GM21447 (cell line): ENCODE measurements around the gene SLC16A5.
"Not testable (repeated sequence)": the region's sequence is repeated elsewhere in the genome, so short reads cannot be mapped to it uniquely, and the experiment has no call there.

ENCODE experiments used
- ATAC-seq: cut with Tn5 transposase; IDR thresholded peaks from one replicate; pipeline ENCODE4 v1.9.1; 2021; ENCODE audit not compliant: unreplicated experiment

SLC16A5 gene, protein sequence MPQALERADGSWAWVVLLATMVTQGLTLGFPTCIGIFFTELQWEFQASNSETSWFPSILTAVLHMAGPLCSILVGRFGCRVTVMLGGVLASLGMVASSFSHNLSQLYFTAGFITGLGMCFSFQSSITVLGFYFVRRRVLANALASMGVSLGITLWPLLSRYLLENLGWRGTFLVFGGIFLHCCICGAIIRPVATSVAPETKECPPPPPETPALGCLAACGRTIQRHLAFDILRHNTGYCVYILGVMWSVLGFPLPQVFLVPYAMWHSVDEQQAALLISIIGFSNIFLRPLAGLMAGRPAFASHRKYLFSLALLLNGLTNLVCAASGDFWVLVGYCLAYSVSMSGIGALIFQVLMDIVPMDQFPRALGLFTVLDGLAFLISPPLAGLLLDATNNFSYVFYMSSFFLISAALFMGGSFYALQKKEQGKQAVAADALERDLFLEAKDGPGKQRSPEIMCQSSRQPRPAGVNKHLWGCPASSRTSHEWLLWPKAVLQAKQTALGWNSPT

DNA sequence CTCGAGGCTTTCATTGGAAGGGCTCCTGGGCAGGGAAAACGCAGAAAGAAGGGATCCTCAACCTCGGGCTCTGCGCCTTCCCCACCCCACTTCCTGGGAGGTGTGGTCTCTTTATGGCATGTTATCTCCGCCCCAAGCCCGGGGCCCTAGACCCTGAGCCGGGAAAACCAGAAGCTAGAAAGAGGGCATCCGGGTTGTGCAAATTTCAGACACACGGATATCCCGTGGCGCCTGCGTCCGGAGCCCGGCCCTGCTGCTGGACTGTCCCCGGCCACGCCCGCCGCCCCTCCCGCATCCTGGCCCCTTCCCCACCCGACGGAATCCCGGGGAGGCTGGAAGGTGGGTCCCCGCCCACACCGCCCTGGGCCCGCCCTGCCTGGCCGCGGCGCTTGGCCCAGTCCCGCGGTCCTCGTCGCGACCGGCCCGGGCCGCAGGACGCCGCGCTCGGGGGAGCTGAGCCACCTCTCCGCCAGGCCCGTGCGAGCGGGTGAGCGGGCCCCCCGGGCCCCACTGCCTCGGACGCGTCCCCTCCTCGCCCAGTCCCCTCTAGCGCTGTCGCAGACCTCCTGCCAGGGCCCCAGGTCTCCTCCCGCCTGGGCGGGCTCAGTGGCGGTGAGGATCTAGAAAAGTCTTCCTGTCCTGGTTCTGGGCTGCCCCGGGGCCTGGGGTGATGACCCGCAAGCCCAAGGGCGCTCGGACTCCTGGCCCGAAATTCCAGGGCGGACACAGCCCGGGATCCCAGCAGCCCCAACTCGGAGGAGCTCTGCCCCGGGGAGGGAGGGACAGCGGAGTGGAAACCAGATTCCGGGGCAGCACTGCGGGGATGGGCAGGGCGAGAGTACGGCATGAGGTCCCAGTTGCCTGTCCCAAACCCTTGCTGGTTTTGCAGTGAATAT is at the start of gene SLC16A5:
SLC16A5 (plus strand) TSS at position 397 of the 896 bp plus-strand sequence. CDS start 5,683 bp downstream, outside the sequence.
- no peak for ATAC-seq

DNA sequence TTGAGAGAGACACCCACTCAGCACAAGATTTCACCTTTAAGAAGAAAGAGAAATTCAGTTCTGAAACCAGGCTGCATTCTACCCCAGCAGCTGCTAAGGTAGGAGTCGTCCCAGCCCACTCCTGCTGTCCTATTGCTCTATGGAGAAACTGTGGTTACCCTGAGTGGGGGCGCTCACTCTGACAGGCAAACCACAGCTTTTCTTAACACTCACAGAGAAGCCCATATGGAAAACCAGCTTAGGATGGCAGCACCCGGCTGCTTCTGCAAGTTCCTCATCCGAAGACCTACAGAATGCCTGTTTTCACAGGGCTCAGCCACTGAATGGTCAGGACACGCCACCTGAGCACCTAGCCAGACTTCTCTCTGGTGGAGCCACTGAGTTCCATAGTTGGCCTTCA is 48.5 kb upstream of the SLC16A5 start:
- ATAC-seq, result no peak

DNA sequence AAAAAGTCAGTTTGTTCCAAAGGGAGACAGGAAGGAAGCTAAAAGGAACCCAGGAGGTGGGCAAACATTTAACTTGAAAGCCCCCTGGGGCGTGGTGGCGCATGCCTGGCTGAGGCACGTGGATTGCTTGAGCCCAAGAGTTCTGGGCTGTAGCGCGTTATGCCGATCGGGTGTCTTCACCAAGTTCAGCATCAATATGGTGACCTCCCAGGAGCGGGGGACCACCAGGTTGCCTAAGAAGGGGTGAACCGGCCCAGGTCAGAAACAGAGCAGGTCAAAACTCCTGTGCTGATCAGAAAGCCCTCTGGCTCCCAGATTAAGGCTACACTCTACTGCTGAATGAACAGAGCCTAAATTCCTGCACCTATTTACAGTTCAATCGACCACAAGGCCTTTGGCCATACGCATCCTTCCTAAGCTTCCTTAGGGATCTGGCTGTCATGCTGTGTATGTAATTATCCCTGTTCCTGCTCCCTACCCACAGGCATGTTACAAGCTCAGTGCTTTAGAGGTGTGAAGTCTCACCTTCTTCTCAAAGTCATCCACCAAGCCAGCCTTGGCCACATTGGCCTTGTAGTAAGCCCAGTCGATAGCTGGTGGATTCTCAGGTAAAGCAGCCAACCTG is 46.0 kb upstream of the SLC16A5 start:
- no peak for ATAC-seq

DNA sequence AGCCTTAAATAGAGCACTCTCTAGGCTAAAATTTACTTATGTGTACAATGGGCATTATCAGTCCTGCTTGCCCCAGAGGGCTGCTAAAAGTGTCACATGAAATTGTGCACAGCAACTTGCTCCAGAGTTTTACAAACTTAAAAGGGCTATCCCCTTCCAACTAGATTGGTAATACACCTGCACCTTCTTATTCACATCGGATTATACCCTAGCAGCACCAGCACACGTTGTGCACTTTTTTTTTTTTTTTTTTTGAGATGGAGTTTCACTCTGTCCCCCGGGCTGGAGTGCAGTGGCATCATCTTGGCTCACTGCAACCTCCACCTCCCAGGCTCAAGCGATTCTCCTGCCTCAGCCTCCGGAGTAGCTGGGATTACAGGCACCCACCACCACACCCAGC is 44.0 kb upstream of the SLC16A5 start:
- ATAC-seq, result not testable (repeated sequence)

DNA sequence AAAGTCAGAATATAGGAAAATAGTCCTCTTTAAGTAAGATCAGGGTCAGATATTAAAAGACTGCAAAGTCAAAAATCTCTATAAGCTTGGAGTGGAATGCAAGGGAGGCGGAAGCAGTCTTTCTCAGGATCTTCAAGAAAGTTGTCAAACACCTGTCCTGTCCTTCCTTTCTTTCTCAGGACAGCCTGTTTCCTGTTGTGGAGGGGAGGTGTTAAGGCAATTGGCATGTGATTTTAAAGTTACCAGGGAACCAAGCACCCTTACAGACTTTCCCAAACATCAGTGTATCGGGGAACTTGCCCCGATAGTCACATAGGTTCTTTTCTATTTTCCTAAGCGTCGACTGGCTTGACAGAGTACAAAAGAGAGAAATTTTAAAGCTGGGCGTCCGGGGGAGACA is 43.0 kb upstream of the SLC16A5 start:
- ATAC-seq, result no peak

DNA sequence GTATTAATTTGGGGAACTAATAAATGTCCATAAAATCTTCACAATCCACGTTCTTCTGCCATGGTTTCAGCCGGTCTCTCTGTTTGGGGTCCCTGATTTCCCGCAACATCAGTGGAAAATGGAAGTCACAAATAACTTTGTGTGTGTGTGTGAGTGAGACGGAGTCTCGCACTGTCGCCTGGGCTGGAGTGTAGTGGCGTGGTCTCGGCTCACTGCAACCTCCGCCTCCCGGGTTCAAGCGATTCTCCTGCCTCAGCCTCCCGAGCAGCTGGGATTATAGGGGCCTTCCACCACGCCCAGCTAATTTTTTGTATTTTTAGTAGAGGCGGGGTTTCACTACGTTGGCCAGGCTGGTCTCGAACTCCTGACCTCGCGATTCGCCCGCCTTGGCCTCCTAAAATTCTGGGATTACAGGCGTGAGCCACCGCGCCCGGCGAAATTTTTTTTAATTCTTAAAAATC is 41.8 kb upstream of the SLC16A5 start:
- ATAC-seq, result not testable (repeated sequence)

DNA sequence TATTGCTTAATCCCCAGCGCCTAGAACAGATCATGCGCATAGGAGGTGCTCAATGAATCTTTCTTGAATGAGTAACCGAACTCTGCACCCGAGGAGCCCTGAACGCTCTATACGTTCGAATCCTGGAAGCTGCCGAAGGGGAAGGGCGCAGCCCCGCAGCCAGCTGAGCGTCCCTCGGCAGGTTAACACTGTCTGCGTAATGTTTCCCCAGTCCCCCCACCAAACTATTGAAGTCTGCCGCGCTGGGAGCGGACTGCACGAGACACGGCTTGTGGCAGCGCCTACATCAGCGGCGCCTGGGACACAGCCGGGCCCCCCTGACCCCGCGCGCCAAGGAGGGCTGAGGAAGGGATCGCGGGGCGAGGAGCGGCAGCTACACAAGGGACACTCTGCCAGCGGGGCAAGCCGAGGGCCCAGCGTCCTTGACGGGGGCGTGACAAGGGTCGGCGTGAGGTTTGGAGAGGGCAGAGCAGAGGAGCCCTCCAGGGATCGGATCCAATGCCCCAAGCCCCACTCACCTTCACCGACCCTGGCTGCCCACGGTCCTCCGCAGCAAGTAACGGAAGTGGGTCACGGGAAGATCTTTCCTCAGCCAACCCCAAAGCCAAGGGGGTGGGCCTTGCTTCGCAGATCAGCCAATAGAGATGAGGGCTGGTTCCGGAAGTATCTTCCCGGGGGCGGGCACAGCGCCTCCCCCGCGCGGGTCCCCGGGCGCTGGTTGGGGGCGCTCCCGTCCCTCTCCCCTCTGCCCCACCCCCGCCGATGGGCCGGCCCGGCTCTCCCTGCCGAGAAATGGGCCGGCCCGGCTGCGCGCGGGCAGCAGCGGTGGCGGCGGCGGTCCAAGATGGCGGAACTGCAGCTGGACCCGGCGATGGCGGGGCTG is 41.1 kb upstream of the SLC16A5 start, which contains the start of the genes ATP5PD and KCTD2:
ATP5PD (minus strand) TSS at position 563 of the 883 bp plus-strand sequence. CDS start 4,319 bp downstream, outside the sequence.
KCTD2 (plus strand) TSS at position 819 of the 883 bp plus-strand sequence; CDS start at position 845, 26 bp downstream.
- ATAC-seq, result peak; percentile 94

DNA sequence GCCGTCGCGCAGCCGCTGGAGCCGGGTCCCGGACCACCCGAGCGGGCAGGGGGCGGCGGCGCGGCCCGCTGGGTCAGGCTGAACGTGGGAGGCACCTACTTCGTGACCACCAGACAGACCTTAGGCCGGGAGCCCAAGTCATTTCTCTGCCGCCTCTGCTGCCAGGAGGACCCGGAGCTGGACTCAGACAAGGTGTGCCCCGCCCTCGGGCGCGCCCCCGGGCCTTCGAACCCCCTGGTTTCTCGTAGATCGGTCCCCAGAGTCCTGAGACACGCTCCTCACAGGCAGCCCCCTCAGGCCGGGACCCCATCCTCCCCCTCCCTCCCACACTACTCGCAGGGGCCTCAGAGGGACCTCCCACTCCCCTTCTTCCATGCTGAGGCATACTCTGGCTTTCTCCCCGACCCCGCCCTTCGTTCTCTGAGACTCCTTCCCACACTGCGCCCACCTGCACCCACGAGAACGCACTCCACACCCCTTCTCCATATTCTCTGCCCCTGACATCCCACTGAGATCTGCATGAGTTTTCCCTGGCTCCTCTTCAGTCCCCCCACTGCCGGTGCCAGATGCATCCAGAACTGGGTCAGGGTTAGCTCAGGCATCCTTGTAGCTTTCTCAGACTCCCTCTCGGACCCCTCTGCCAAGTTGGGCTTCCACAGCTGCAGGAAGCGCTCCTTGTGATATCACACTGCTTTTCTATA is 40.2 kb upstream of the SLC16A5 start:
- ATAC-seq, result peak; percentile 15

DNA sequence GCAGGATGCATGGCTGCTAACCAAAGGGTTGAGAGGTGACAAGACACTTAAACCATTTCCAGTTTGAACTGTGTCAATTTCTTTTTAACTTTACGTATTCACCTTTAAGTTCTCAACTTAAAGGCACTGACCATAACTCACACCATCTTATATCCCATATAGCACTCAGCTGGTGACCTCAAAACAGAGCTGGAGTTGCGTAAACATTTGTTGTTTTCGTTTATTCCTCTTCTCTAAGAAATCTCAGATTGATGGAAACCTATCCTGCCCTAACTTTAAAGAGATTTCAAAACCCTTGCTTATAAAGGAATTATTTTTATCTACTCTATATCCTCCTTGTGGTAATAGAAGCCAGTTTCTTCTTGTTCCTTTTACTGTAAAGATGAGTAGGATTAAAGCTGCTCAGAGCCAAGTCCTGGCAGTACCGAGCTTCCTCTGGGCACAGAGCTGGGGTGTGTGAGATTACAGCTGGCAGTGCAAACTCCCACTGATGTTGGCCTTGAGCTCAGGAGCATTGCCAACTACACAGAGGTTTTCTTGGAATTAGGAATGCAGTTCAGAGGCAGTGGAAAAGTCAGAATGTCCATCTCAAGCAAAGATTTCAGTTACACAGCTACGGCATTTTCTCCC is 39.4 kb upstream of the SLC16A5 start:
- ATAC-seq, result no peak

DNA sequence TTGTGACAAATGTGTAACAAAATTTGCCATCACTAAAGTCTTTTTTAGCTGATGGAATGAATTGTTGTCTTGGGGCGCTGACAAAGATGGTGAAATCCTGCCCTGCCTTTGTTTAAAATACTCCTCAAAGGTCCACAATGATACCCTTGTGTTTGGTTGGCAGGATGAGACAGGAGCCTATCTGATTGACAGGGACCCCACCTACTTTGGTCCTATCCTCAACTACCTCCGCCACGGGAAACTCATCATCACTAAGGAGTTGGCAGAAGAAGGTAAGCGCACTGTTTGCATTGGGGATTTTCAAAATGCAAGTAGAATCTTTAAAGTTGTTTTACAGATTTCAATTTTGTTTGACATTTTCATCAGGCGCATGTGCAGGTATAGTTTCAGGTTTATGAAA is 38.7 kb upstream of the SLC16A5 start:
- no peak for ATAC-seq

DNA sequence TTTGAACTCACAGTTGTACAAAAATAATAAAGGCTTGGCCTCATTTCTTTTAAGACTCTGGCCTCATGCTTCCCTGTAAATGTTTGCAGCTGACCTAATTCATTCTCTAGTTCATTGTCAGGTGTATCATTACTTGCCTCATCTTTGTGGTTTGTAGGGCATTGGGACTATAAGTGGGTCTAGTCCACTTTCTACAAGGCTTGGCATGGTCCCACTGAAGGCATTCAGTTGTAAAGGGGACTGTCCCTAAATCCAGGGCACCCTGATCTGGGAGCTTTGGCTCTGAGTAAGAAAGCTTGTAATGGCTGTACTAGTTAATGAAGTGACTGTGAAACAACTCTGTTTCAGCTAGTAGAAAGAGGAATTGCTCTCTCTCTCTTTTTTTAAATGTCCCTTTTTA is 38.0 kb upstream of the SLC16A5 start:
- no peak for ATAC-seq

DNA sequence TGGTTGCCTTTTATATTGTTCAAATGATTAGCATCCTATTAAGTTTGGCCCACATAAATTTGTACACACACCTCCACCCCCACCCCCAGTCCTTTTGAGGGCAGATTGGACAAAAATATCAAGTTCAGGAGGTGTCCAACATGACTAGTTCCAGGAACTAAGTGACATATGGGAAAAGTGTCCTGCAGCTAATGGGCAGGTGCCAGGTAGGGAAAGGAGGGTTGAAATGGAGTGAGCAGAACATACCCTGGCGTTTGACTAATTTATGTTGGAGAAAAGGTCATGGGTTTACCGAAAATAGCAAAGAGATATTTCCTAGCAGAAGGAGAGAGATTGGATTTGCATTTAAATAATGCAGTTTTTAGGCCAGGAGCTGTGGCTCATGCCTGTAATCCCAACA is 35.8 kb upstream of the SLC16A5 start:
- ATAC-seq, result no peak

DNA sequence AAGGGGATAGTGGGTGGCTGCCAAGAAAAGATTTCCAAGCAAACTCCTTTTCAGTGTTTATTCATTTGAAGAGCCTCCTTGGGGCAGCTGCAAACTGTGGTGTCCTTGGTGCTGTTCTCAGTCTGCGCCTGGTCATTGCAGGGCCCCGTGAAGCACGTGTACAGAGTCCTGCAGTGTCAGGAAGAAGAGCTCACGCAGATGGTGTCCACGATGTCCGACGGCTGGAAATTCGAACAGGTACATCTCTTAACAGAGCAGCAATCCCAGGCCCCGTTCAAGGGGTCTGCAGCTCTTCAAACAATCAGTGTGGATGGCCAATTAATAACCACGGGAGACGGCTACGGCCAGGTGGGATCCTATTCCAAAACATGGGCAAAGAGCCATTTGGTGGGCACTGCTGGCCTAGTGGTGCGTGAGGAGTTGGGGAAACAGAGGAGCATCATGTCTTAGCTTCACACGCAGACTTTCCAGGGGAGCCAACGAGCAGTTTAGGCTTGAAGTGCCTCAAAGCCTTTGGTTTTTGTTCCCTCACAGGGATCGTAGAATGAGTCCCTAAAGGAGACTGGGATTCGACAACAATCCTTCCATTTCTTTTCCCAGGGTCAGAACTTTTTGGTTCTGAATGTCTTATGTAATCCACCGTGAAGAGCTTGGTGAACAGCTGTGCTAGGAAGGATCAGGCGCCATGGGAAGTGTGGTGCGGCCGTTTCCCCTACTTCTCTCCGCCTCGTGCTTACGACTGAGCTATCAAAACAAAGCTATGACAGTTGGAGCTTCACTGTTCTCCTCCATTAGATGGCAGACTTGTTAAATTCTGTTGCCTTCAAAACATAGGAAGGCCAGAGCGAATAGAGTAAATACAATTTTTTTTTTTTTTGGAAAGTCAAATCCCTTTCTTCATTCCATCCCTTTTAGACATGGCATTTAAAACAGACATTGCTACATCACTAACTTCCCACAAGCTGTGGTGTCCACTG is 28.1 kb upstream of the SLC16A5 start:
- ATAC-seq, result no peak

DNA sequence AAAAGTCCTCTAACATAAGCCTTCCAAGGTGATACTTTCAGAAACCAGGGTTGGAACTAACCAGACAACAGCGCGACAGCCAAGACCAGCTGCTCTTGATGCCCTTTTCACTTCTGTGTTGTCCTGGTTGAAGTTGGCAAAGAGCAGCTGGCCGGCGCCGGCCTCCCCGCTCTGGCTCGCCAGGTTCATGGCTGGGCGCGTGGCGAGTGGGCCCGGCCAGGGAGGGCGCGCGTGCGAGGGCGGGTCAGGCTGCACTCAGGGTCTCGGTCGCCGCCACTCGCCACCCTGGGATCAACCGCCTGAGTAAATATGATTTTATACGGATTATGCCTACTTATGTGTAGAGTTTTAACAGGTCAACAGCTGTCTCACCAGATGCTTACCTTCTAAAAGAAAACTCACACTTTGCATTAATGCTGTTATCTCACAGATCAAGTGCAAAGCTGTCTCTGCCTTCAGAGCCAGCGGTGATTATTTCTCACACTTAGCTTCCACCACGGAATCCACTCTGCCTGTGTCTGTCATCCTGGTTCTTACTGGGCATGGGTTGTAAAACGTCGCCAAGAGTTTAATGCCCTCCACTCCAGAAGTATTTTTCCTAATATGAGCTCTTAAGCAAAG is 27.2 kb upstream of the SLC16A5 start:
- no peak for ATAC-seq

DNA sequence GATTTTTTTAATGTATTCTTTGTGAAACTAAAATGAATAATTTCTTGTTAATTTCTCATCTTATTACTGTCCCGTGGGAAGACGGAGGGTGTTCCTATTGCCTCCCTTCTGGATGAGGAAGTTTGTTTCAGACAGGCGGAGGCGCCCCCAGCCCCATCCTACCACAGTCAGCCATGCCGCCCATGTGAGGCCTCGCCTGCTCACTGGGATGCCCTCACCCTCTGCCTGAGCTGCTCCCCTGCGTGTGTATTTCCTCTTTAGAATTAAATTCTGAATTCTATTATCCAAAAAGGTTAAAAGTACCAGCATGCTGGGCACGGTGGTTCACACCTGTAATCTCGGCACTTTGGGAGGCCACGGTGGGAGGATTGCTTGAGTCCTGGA is 26.7 kb upstream of the SLC16A5 start:
- no peak for ATAC-seq

DNA sequence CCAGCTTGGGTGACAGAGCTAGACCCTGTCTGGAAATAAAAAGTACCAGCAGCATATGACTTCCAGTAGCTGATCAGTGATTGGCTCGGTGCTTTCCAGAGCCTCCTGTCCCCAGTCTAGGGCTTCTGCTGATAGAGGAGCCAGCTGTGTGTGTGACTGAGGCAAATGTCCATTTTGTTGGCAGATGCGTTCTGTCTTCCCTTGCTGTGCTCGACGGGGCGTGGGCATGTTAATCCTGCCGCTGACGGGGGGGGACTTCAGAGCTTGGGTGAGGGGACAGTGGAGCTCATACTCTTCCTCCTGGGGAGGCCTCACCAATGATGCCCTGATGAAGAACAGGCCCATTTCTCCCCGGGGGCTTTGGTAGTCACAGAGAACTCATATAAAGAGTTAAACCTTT is 26.1 kb upstream of the SLC16A5 start:
- no peak for ATAC-seq

DNA sequence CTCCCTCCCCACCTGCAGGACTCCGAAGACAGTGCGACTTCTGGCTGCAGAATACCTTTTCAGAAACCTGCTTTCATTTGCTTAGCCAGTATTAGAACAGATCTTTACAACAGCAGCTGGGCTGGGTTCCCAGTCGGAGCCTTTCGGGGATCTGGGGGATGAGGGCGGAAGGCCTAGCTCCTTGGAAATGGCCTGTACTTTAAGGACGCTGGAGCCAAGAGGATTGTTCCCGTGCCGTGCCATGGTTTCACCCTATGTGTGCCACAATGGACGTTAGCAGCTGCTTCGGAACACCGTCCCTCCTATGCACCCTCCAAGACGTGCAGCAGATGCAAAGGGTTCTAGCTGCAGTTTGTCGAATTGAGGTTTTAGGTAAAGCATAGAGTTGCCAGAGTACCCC is 24.6 kb upstream of the SLC16A5 start:
- no peak for ATAC-seq
